HL-60 (cell line): Measurements from ENCODE around the gene PDE4A.

ENCODE experiments used
- CTCF ChIP-seq: IDR thresholded peaks from one replicate; pipeline ENCODE4 v1.5.1; 2011; ENCODE audit warnings: low read length, control low read depth, inconsistent platforms; ENCODE audit not compliant: insufficient read depth
- GABPA ChIP-seq: IDR thresholded peaks from 2 replicates; pipeline ENCODE4 v1.6.1; 2012; ENCODE audit warnings: low read depth
- POLR2AphosphoS5 ChIP-seq: IDR thresholded peaks from 2 replicates; pipeline ENCODE4 v1.6.1; 2012; ENCODE audit warnings: low read depth
- REST ChIP-seq: IDR thresholded peaks from 2 replicates; pipeline ENCODE4 v1.6.1; 2012; ENCODE audit warnings: low read depth; ENCODE audit not compliant: insufficient replicate concordance

- no peak for TF ChIP-seq CTCF
- TF ChIP-seq POLR2AphosphoS5, result no peak
- TF ChIP-seq GABPA, result no peak
- TF ChIP-seq REST, result no peak
Observed at GRCh38 chr19:10406191-10406590, 14.1 kb upstream of the PDE4A start.
